ENCODE results near the gene DYTN. TPM values are rescaled to one million over a fixed set of nuclear protein-coding genes. Genes with fewer than 3 reads are reported as not detected.
A peak's percentile ranks its signal among the peaks of the same experiment; 100 is the strongest.

Gene DYTN
- total RNA-seq, 2 experiments from 2014 or later, result not detected

- intact Hi-C loops (cut with DNase I, micrococcal nuclease), result loop anchor here (2.0 to 10.0 kb wide), 8 partner anchors 15 to 1492 kb away; partner anchors contain the start of genes IDH1 (in 1 of the 2), INO80D (in 1 of the 2), METTL21A (in 1 of the 2) and ZDBF2 (in 1 of the 2)
Measured at GRCh38 chr2:206765242-206766056, 47.3 kb upstream of the DYTN start, which contains the start of the genes FASTKD2 and MDH1B. Gene FASTKD2 (plus strand): TSS chr2:206765606. CDS start chr2:206766694, 1,088 bp downstream. Gene MDH1B (minus strand): TSS chr2:206765328. CDS start chr2:206765271, 57 bp downstream.

GRCh38 chr2:206764673-206765241 lies 46.6 kb upstream of the DYTN start:
- Mint-ChIP-seq H3K9me3 (no peaks in the 10 kb centered on the region), H3K27me3 (peaks cover 6% of the 10 kb centered on the region), H3K36me3 (ENCODE audit: low read depth) (peaks cover 35% of the 10 kb centered on the region)

More at GRCh38 chr2:206765242-206766056, 47.3 kb upstream of the DYTN start, which contains the start of the genes FASTKD2 and MDH1B:
- Mint-ChIP-seq H3K36me3 (ENCODE audit: low read depth) (peaks cover 41% of the 10 kb centered on the region), H3K4me3 (peak within 1 kb of the TSS; percentile 96), H3K27ac (peak within 1 kb of the TSS; percentile 97), H3K9me3 (no peaks in the 10 kb centered on the region), H3K27me3 (peaks cover 5% of the 10 kb centered on the region), H3K4me1 (ENCODE audit: low read depth) (peaks cover 46% of the 10 kb centered on the region)
- Histone ChIP-seq H3K4me3 (ENCODE audit: low read length) (peak within 1 kb of the TSS; percentile 71), H3K27ac (ENCODE audit: low read depth in 1 of 2, low read length in 2 of 2) (peak within 1 kb of the TSS; percentile 80 to 85), H3K9me3 (ENCODE audit: control insufficient read depth in 1 of 2, insufficient read depth in 1 of 2, low read length in 2 of 2) (no peaks in the 10 kb centered on the region), H3K36me3 (ENCODE audit: insufficient read depth, low read length) (peaks cover 22% of the 10 kb centered on the region), H3K27me3 (ENCODE audit: control insufficient read depth in 1 of 2, insufficient read depth in 2 of 2, low read length in 2 of 2) (peaks cover 0 to 13% of the 10 kb centered on the region in 2 experiments), H3K4me1 (ENCODE audit: insufficient read depth, low read length) (peaks cover 16% of the 10 kb centered on the region)
- peak; percentile 89 for ATAC-seq (ENCODE audit: poor library complexity)
- ChIA-PET CTCF (interaction anchor here (0.9 to 1.1 kb wide), 3 partner anchors 35 to 860 kb away, joined by 3 to 4 read pairs (median 3); partner anchors contain the start of genes INO80D and METTL21A), POLR2A (interaction anchor here (0.6 to 1.8 kb wide), 17 partner anchors 17 to 1260 kb away, joined by 3 to 20 read pairs (median 4); partner anchors contain the start of genes CCNYL1, CREB1, EEF1B2 and KLF7)
- TF ChIP-seq CTCF (IDR thresholded peaks at IDR 0.05), result no peak
- peak; percentile 63 to 94 (median 74) for DNase-seq

More at GRCh38 chr2:206764673-206765241, 46.6 kb upstream of the DYTN start:
- ChIA-PET CTCF (interaction anchor here (1.0 kb wide), 1 partner anchor 679 kb away, joined by 4 read pairs; the partner anchor contains the start of gene INO80D), POLR2A (interaction anchor here (0.6 to 1.8 kb wide), 15 partner anchors 18 to 1261 kb away, joined by 3 to 20 read pairs (median 4); partner anchors contain the start of genes CCNYL1, CREB1, EEF1B2 and KLF7)
- Histone ChIP-seq H3K27me3 (ENCODE audit: control insufficient read depth in 1 of 2, insufficient read depth in 2 of 2, low read length in 2 of 2) (peaks cover 0 to 18% of the 10 kb centered on the region in 2 experiments), H3K27ac (ENCODE audit: low read depth in 1 of 2, low read length in 2 of 2) (peak overlapping the region; percentile 80 to 85), H3K36me3 (ENCODE audit: insufficient read depth, low read length) (peaks cover 17% of the 10 kb centered on the region), H3K4me1 (ENCODE audit: insufficient read depth, low read length) (peaks cover 16% of the 10 kb centered on the region), H3K9me3 (ENCODE audit: control insufficient read depth in 1 of 2, insufficient read depth in 1 of 2, low read length in 2 of 2) (no peaks in the 10 kb centered on the region), H3K4me3 (ENCODE audit: low read length) (peak overlapping the region; percentile 71)
- TF ChIP-seq CTCF (IDR thresholded peaks at IDR 0.05), result no peak
- ATAC-seq (ENCODE audit: poor library complexity) (no peak), DNase-seq (no peak)
- intact Hi-C loops (cut with DNase I, micrococcal nuclease), result loop anchor here (2.0 to 10.0 kb wide), 10 partner anchors 16 to 1493 kb away; partner anchors contain the start of genes IDH1 (in 1 of the 2), INO80D (in 1 of the 2), METTL21A (in 1 of the 2) and PLEKHM3 (in 1 of the 2)
- peak overlapping the region; percentile 96 for H3K4me3 Mint-ChIP-seq
- H3K27ac Mint-ChIP-seq, result peak overlapping the region; percentile 97
- peaks cover 42% of the 10 kb centered on the region for H3K4me1 Mint-ChIP-seq (ENCODE audit: low read depth)
